ENCODE data around the gene YIPF1. TPM values are rescaled to one million over a fixed set of nuclear protein-coding genes. Genes with fewer than 3 reads are reported as not detected.
"Not testable (repeated sequence)": the region's sequence is repeated elsewhere in the genome, so short reads cannot be mapped to it uniquely, and the experiment has no call there.

YIPF1 gene
- total RNA-seq, 6 experiments from 2014 or later, result 22.8 to 29.3 (median 26.8) TPM

DNA sequence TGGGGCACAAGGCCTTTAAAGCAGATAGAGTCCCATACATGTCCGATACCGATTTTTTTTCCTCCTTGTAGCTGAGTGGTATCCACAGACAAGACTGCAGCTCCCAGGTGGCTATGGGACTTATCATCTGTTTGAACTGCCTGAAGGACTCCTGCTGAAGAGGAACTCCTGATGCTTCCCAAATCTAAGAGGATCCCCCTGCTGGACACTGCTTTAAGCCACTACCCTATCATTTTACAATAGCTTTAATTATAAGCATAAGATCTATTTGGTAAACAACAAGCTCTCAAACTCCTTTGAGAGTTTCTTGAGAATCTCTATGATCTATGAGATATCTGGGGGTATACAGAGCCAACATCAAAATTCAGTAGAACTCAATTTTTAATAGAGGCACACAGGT, 63.2 kb downstream of the YIPF1 start:
- peak; percentile 24 for DNase-seq
- TF ChIP-seq, protein P1, sequence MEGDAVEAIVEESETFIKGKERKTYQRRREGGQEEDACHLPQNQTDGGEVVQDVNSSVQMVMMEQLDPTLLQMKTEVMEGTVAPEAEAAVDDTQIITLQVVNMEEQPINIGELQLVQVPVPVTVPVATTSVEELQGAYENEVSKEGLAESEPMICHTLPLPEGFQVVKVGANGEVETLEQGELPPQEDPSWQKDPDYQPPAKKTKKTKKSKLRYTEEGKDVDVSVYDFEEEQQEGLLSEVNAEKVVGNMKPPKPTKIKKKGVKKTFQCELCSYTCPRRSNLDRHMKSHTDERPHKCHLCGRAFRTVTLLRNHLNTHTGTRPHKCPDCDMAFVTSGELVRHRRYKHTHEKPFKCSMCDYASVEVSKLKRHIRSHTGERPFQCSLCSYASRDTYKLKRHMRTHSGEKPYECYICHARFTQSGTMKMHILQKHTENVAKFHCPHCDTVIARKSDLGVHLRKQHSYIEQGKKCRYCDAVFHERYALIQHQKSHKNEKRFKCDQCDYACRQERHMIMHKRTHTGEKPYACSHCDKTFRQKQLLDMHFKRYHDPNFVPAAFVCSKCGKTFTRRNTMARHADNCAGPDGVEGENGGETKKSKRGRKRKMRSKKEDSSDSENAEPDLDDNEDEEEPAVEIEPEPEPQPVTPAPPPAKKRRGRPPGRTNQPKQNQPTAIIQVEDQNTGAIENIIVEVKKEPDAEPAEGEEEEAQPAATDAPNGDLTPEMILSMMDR (IDR thresholded peaks at IDR 0.05), result peak; percentile 71
- no peak overlapping the region for H3K4me3 Mint-ChIP-seq
- H3K9me3 Mint-ChIP-seq, result no peaks in the 10 kb centered on the region
- H3K27me3 Mint-ChIP-seq (ENCODE audit: insufficient read depth), result peaks cover 2% of the 10 kb centered on the region; the same call in 1 of the 2 replicates
- no peak overlapping the region for H3K27ac Mint-ChIP-seq
- H3K36me3 Mint-ChIP-seq (ENCODE audit: low read depth), result peaks cover 9% of the 10 kb centered on the region; the same call in 1 of the 2 replicates
- H3K4me1 Mint-ChIP-seq (ENCODE audit: low read depth), result no peaks in the 10 kb centered on the region

DNA sequence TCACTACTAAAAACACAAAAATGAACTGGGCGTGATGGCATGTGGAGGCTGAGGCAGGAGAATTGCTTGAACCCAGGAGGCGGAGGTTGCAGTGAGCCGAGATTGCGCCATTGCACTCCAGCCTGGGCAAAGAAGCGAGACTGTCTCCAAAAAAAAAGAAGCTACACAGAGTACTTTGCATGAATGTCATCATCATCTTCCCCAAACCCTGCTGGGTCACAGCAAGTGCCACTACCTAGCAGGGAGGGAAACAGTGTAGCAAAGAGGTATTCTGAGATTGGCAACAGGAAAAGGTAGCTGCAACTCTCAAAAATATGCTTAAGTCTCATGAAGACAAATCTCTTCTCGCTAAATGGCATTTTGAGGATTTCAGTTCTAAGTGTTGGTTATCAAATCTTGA, 64.3 kb downstream of the YIPF1 start:
- Mint-ChIP-seq H3K36me3 (ENCODE audit: low read depth) (peaks cover 9% of the 10 kb centered on the region; the same call in 1 of the 2 replicates), H3K27me3 (ENCODE audit: insufficient read depth) (peaks cover 2% of the 10 kb centered on the region; the same call in 1 of the 2 replicates), H3K4me3 (no peak overlapping the region), H3K9me3 (no peaks in the 10 kb centered on the region), H3K4me1 (ENCODE audit: low read depth) (no peaks in the 10 kb centered on the region), H3K27ac (no peak overlapping the region)
- DNase-seq, result no peak
- TF ChIP-seq, protein P1 (IDR thresholded peaks at IDR 0.05), result no peak

DNA sequence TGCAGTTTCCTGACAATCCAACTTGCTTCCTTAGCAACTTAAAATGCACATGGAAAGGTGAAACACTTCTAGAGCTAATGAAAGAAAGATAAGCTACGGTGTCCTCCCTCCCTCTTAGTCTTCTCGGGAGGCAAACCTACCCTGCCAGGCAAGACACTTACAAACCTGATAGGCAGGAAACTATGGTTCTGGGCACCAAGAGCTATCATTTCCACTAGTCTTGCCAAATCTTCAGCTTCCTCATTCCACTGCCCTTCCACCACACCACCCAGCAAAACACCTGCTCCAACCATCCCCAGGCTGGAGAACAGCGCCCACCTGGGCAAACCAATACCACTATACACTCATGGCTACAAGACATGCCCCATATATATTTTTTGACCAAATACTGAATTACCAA, 66.7 kb downstream of the YIPF1 start:
- no peak for DNase-seq
- no peaks in the 10 kb centered on the region for H3K9me3 Mint-ChIP-seq
- H3K27me3 Mint-ChIP-seq (ENCODE audit: insufficient read depth), result peaks cover 2% of the 10 kb centered on the region; the same call in 1 of the 2 replicates
- no peak overlapping the region for H3K4me3 Mint-ChIP-seq
- H3K4me1 Mint-ChIP-seq (ENCODE audit: low read depth), result no peaks in the 10 kb centered on the region
- TF ChIP-seq, protein P1 (IDR thresholded peaks at IDR 0.05), result no peak
- H3K36me3 Mint-ChIP-seq (ENCODE audit: low read depth), result peaks cover 16% of the 10 kb centered on the region; the same call in 1 of the 2 replicates
- no peak overlapping the region for H3K27ac Mint-ChIP-seq

DNA sequence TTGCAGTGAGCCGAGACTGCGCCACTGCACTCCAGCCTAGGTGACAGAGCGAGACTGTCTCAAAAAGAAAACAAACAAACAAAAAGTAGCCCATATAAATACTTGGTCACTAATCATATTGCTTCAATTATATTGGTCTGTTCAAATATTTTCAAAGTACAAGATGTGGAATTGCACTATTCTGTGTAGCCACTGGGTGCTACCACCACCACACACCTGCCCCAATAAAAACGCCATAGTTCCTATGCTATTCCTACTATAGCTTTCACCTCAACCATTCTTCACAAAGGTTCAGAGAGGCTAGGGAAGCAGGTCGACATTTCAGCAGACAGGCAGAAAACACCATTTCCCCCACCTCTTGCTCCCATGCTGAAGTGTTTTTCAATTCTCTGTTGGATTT, 68.2 kb downstream of the YIPF1 start:
- Mint-ChIP-seq H3K4me3 (no peak overlapping the region), H3K4me1 (ENCODE audit: low read depth) (no peaks in the 10 kb centered on the region), H3K27ac (no peak overlapping the region), H3K27me3 (ENCODE audit: insufficient read depth) (peaks cover 2% of the 10 kb centered on the region; the same call in 1 of the 2 replicates), H3K9me3 (no peaks in the 10 kb centered on the region), H3K36me3 (ENCODE audit: low read depth) (peaks cover 27% of the 10 kb centered on the region)
- no peak for DNase-seq
- TF ChIP-seq, protein P1 (IDR thresholded peaks at IDR 0.05), result peak; percentile 57

DNA sequence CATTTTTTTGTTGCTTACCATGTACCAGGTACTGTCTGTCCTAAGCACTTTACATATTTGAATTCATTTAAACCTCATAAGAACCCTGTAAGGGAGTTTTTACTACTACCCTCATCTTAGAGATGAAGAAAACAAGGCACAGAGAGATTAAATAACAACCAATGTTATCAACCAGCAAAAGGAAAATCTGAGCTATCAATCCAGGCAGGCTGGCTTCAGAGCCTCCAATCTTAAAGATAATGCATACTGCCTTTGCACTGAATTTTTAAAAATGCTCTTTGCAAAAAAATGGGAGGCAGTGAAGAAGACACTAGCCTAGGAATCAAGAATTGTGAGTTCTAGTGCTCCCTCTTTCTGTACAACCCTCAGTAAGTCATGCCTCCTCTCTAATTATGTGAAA, 70.2 kb downstream of the YIPF1 start:
- TF ChIP-seq, protein P1 (IDR thresholded peaks at IDR 0.05), result no peak
- H3K27ac Mint-ChIP-seq, result no peak overlapping the region
- no peaks in the 10 kb centered on the region for H3K9me3 Mint-ChIP-seq
- H3K4me3 Mint-ChIP-seq, result no peak overlapping the region
- H3K36me3 Mint-ChIP-seq (ENCODE audit: low read depth), result peaks cover 34% of the 10 kb centered on the region
- no peaks in the 10 kb centered on the region for H3K4me1 Mint-ChIP-seq (ENCODE audit: low read depth)
- H3K27me3 Mint-ChIP-seq (ENCODE audit: insufficient read depth), result peaks cover 2% of the 10 kb centered on the region; the same call in 1 of the 2 replicates
- DNase-seq, result no peak

DNA sequence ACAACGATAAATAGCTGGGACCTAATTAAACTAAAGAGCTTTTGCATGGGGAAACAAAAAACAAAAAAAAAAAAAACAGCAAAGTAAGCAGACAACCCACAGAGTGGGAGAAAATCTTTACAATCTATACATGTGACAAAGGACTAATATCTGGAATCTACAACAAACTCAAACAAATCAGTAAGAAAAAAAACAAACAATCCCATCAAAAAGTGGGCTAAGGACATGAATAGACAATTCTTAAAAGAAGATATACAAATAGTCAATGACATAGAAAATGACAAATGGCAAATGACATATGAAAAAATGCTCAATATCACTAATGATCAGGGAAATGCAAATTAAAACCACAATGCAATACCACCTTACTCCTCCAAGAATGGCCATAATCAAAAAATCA, 73.0 kb downstream of the YIPF1 start:
- not testable (repeated sequence) for H3K4me1 Mint-ChIP-seq (ENCODE audit: low read depth); H3K9me3 Mint-ChIP-seq; H3K4me3 Mint-ChIP-seq; DNase-seq; H3K27ac Mint-ChIP-seq; H3K27me3 Mint-ChIP-seq (ENCODE audit: insufficient read depth)
- H3K36me3 Mint-ChIP-seq (ENCODE audit: low read depth), result peaks cover 60% of the 10 kb centered on the region

DNA sequence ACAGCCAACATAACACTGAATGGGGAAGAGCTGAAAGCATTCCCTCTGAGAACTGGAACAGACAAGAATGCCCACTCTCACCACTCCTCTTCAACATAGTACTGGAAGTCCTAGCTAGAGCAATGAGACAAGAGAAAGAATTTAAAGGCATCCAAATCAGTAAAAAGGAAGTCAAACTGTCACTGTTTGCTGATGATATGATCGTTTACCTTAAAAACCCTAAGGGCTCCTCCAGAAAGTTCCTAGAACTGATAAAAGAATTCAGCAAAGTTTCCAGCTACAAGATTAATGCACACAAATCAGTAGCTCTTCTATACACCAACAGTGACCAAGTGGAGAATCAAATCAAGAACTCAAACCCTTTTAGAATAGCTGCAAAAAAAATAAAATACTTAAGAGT, 74.1 kb downstream of the YIPF1 start:
- H3K27me3 Mint-ChIP-seq (ENCODE audit: insufficient read depth); H3K9me3 Mint-ChIP-seq; H3K27ac Mint-ChIP-seq; H3K4me3 Mint-ChIP-seq; DNase-seq: not testable (repeated sequence)
- peaks cover 71% of the 10 kb centered on the region for H3K36me3 Mint-ChIP-seq (ENCODE audit: low read depth)
- peaks cover 19% of the 10 kb centered on the region for H3K4me1 Mint-ChIP-seq (ENCODE audit: low read depth)
